GM12878 (cell line): ENCODE measurements around the gene PRKN. TPM values are rescaled to one million over a fixed set of nuclear protein-coding genes. Genes with fewer than 3 reads are reported as not detected.

Experiments used
- ATAC-seq: fragments of 200-7000 bp; cut with Tn5 transposase; 3 replicates; pipeline ENCODE4 v1.9.1; 2020; ENCODE audit warnings: mild to moderate bottlenecking, moderate library complexity
- BruUV-seq: library from RNA; stranded (reverse); fragments of 400-500 nt; replicated peaks from 2 replicates; lab custom pipeline; 2021; lab: Mats Ljungman, UMichigan
- CTCF ChIA-PET: fragments of 300-600 bp; sonication (Branson Sonifier 250); formaldehyde crosslinking; extraction: SDS; loops from one replicate; lab custom pipeline; 2021; ENCODE audit warnings: inconsistent platforms; lab: Yijun Ruan, JAX
- POLR2A ChIA-PET: fragments of 350-600 bp; formaldehyde crosslinking; extraction: SDS; loops from one replicate; lab custom pipeline; 2021; ENCODE audit warnings: inconsistent platforms; lab: Charles Lee
- RAD21 ChIA-PET: fragments of 300-600 bp; sonication (Branson Sonifier 250); formaldehyde crosslinking; loops from one replicate; lab custom pipeline; 2023; ENCODE audit warnings: antibody characterized with exemption; ENCODE audit not compliant: unreplicated experiment; lab: Charles Lee
- SMC1A ChIA-PET: fragments of 300-600 bp; sonication (Branson Sonifier 250); formaldehyde crosslinking; loops from one replicate; lab custom pipeline; 2023; ENCODE audit not compliant: unreplicated experiment, uncharacterized antibody; lab: Charles Lee
- DNase-seq: peaks from one replicate; pipeline ENCODE4 v3.0.0-alpha.2; 2011; ENCODE audit warnings: low read depth, low spot score
- FAIRE-seq: peaks from 3 replicates; lab custom pipeline; 2011; peaks lifted over from hg19 to GRCh38; lab: Jason Lieb, UNC
- H2AFZ ChIP-seq: 2 replicates; pipeline ENCODE4 v1.6.0; 2011; ENCODE audit warnings: low read depth, low read length, control low read depth; ENCODE audit not compliant: control insufficient read depth
- H3K27ac ChIP-seq: 2 replicates; pipeline ENCODE4 v1.5.1; 2011; ENCODE audit warnings: control low read depth; ENCODE audit not compliant: control insufficient read depth, insufficient read depth
- H3K27me3 ChIP-seq, 2 experiments: replicated peaks in 1 of 2; 2 replicates each; pipeline versions ENCODE4 v1.6.0 to v1.6.1; 2011; ENCODE audit warnings: low read length in 1 of 2; ENCODE audit not compliant: control insufficient read depth in 2 of 2, insufficient read depth in 2 of 2
- H3K36me3 ChIP-seq, 2 experiments: 2 replicates each; pipeline ENCODE4 v1.5.1; 2011; ENCODE audit warnings: low read length in 1 of 2; ENCODE audit not compliant: control insufficient read depth in 2 of 2, insufficient read depth in 2 of 2
- H3K4me1 ChIP-seq: 2 replicates; pipeline ENCODE4 v1.6.1; 2011; ENCODE audit warnings: mild to moderate bottlenecking, low read length, moderate library complexity, mixed read lengths; ENCODE audit not compliant: control insufficient read depth, insufficient read depth
- H3K4me2 ChIP-seq: 2 replicates; pipeline ENCODE4 v1.6.0; 2011; ENCODE audit warnings: control low read depth; ENCODE audit not compliant: control insufficient read depth, insufficient read depth
- H3K4me3 ChIP-seq: fragments of 200-600 bp; sonication (generic); 2 replicates; pipeline ENCODE4 v1.5.1; 2016
- H3K79me2 ChIP-seq: 2 replicates; pipeline ENCODE4 v1.6.0; 2011; ENCODE audit warnings: low read length; ENCODE audit not compliant: control insufficient read depth, insufficient read depth
- H3K9ac ChIP-seq: 2 replicates; pipeline ENCODE4 v1.8.0; 2011; ENCODE audit warnings: low read length, control low read depth, mixed read lengths; ENCODE audit not compliant: control insufficient read depth, insufficient read depth
- H3K9me3 ChIP-seq: replicated peaks from 3 replicates; pipeline ENCODE4 v1.5.1; 2011; ENCODE audit warnings: mild to moderate bottlenecking, low read length; ENCODE audit not compliant: control insufficient read depth, insufficient read depth
- H4K20me1 ChIP-seq: 2 replicates; pipeline ENCODE4 v1.6.0; 2011; ENCODE audit not compliant: control insufficient read depth, insufficient read depth
- CBX5 ChIP-seq: sonication (generic); IDR thresholded peaks from 2 replicates; pipeline ENCODE4 v1.6.1; 2016; ENCODE audit warnings: low read depth, moderate library complexity, mild to moderate bottlenecking, inconsistent platforms
- EP300 ChIP-seq, 2 experiments: fragments of 150-350 bp in 1 of 2; IDR thresholded peaks; 2 replicates each; pipeline ENCODE4 v1.6.1; 2011 to 2012; ENCODE audit warnings: low read depth in 2 of 2, low read length in 2 of 2, borderline replicate concordance in 1 of 2, improper control_type of control experiment in 1 of 2, inconsistent platforms in 1 of 2; ENCODE audit not compliant: control insufficient read depth in 1 of 2
- ESRRA ChIP-seq: IDR thresholded peaks from 2 replicates; pipeline ENCODE4 v1.6.1; 2012; ENCODE audit warnings: mild to moderate bottlenecking, low read length, improper control_type of control experiment
- EZH2 ChIP-seq: IDR thresholded peaks from 2 replicates; pipeline ENCODE4 v1.6.1; 2012; ENCODE audit warnings: low read depth, mild to moderate bottlenecking, control low read depth, inconsistent platforms, low read length, borderline replicate concordance; ENCODE audit not compliant: control insufficient read depth
- JUND ChIP-seq: IDR thresholded peaks from 2 replicates; pipeline ENCODE4 v1.6.1; 2012; ENCODE audit warnings: low read depth, mild to moderate bottlenecking, low read length, improper control_type of control experiment, moderate library complexity
- LARP7 ChIP-seq: fragments of 450-650 bp; IDR thresholded peaks from 2 replicates; pipeline ENCODE4 v1.6.1; 2017; ENCODE audit warnings: mild to moderate bottlenecking
- RB1 ChIP-seq: fragments of 450-650 bp; formaldehyde crosslinking; IDR thresholded peaks from 2 replicates; pipeline ENCODE4 v1.6.1; 2017; ENCODE audit warnings: mild to moderate bottlenecking, borderline replicate concordance
- RUNX3 ChIP-seq: IDR thresholded peaks from 2 replicates; pipeline ENCODE4 v1.6.1; 2012; ENCODE audit warnings: low read length, inconsistent platforms
- SMAD5 ChIP-seq: IDR thresholded peaks from 2 replicates; pipeline ENCODE4 v1.6.1; 2016; ENCODE audit warnings: antibody characterized with exemption, low read depth
- SPI1 ChIP-seq: IDR thresholded peaks from 2 replicates; pipeline ENCODE4 v1.6.1; 2011; ENCODE audit warnings: low read depth, mild to moderate bottlenecking, low read length, moderate library complexity, borderline replicate concordance; ENCODE audit not compliant: insufficient read depth
- SRF ChIP-seq, 2 experiments: IDR thresholded peaks; 2 replicates each; pipeline ENCODE4 v1.6.1; 2011; ENCODE audit warnings: low read depth in 2 of 2, low read length in 2 of 2, mild to moderate bottlenecking in 1 of 2, moderate library complexity in 1 of 2
- STAT1 ChIP-seq: fragments of 450-650 bp; conservative IDR thresholded peaks from 2 replicates; pipeline ENCODE4 v1.6.1; 2014; ENCODE audit warnings: antibody characterized with exemption, mild to moderate bottlenecking
- WRNIP1 ChIP-seq: IDR thresholded peaks from 2 replicates; pipeline ENCODE4 v1.6.1; 2011; ENCODE audit warnings: low read depth, low read length, improper control_type of control experiment, borderline replicate concordance
- ZNF207 ChIP-seq: fragments of 450-650 bp; IDR thresholded peaks from 2 replicates; pipeline ENCODE4 v1.6.1; 2014; ENCODE audit warnings: antibody characterized with exemption, mild to moderate bottlenecking, borderline replicate concordance
- ZNF384 ChIP-seq: IDR thresholded peaks from 2 replicates; pipeline ENCODE4 v1.6.1; 2012; ENCODE audit warnings: low read depth, mild to moderate bottlenecking, low read length, improper control_type of control experiment, borderline replicate concordance
- in situ Hi-C: fragments of 300-500 bp; cut with MboI; formaldehyde crosslinking; loops from 9 replicates; pipeline ENCODE4 v1.14.3; 2018; ENCODE audit warnings: mixed read lengths
- intact Hi-C: fragments of 100-400 bp; cut with micrococcal nuclease; formaldehyde crosslinking; loops from one replicate; pipeline ENCODE4 v1.14.2; 2022; ENCODE audit not compliant: unreplicated experiment
- polyA plus RNA-seq, 11 experiments: library from polyadenylated mRNA; depleted of rRNA in 4 of 11; unstranded in 6 of 11; stranded (reverse) in 5 of 11; fragments of >200 nt; fragmentation: Nextera tagmentation in 4 of 11; fragmentation: Illumina TruSeq in 1 of 11; extraction: Ambion mirVana in 4 of 11; extraction: Trizol in 1 of 11; gene quantifications; 1 replicate in 1 of 11; 2 replicates in 10 of 11; pipeline versions ENCODE4 v1.2.1 to v1.2.3, GENCODE V29; 2011 to 2016; ENCODE audit warnings: inconsistent platforms in 2 of 11, missing spikeins in 2 of 11, low read depth in 1 of 11
- total RNA-seq, 4 experiments: library from RNA; depleted of rRNA in 3 of 4; stranded (reverse); fragments of >200 nt in 3 of 4; fragmentation: Illumina TruSeq in 1 of 4; extraction: Trizol in 1 of 4; gene quantifications; 2 replicates each; pipeline versions ENCODE4 v1.2.1 to v1.2.3, GENCODE V29; 2013 to 2021
- TF ChIP-seq, protein P1 (sequence below): IDR thresholded peaks from 2 replicates; pipeline ENCODE4 v1.6.1; 2011; ENCODE audit warnings: low read depth, mild to moderate bottlenecking, low read length, moderate library complexity, borderline replicate concordance; ENCODE audit errors: extremely low read depth
- TF ChIP-seq, protein P2 (sequence below): IDR thresholded peaks from 2 replicates; pipeline ENCODE4 v1.6.1; 2012; ENCODE audit warnings: improper control_type of control experiment, low read depth, low read length; ENCODE audit not compliant: insufficient replicate concordance
- TF ChIP-seq, protein P3 (sequence below): fragments of 450-650 bp; IDR thresholded peaks from 2 replicates; pipeline ENCODE4 v1.6.1; 2017; ENCODE audit warnings: mild to moderate bottlenecking, low read depth, inconsistent platforms; ENCODE audit not compliant: poor library complexity, severe bottlenecking

PRKN gene
- total and polyA plus RNA-seq, 10 of the 15 experiments (the other 5 are each of a cell fraction or from before 2014, with no cell fraction given): 0.06 to 0.09 TPM; not detected in 8

GRCh38 chr6:161554883-161555282 lies 1172.7 kb downstream of the PRKN start:
- in situ Hi-C loops: no loop called here
- Histone ChIP-seq H3K27ac (no peak overlapping the region), H3K79me2 (no peaks in the 10 kb centered on the region), H3K27me3 (no peaks in the 10 kb centered on the region), H4K20me1 (no peaks in the 10 kb centered on the region), H3K4me1 (no peaks in the 10 kb centered on the region), H3K4me2 (no peak overlapping the region), H2AFZ (no peak overlapping the region), H3K9ac (no peak overlapping the region), H3K4me3 (no peak overlapping the region), H3K36me3 (no peaks in the 10 kb centered on the region), H3K9me3 (no peaks in the 10 kb centered on the region)
- no peak for DNase-seq
- ChIA-PET RAD21 (no interaction called here), CTCF (no interaction called here), POLR2A (no interaction called here), SMC1A (no interaction called here)
- no TSS peak for BruUV-seq
- intact Hi-C loops: no loop called here
- TF ChIP-seq RUNX3 (no peak), STAT1 (no peak), SMAD5 (no peak), ZNF207 (no peak), LARP7 (no peak), SRF (IDR thresholded peaks at IDR 0.05; ENCODE audit: low read depth in 2 of 2, low read length in 2 of 2) (no peak), EZH2 (no peak), CBX5 (no peak), ZNF384 (no peak), ESRRA (no peak), SPI1 (no peak), JUND (no peak), WRNIP1 (no peak), RB1 (no peak), EP300 (IDR thresholded peaks at IDR 0.05; ENCODE audit: borderline replicate concordance in 1 of 2, control insufficient read depth in 1 of 2, low read depth in 2 of 2, low read length in 2 of 2) (no peak)
- TF ChIP-seq, protein P1, sequence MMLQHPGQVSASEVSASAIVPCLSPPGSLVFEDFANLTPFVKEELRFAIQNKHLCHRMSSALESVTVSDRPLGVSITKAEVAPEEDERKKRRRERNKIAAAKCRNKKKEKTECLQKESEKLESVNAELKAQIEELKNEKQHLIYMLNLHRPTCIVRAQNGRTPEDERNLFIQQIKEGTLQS: no peak
- TF ChIP-seq, protein P2, sequence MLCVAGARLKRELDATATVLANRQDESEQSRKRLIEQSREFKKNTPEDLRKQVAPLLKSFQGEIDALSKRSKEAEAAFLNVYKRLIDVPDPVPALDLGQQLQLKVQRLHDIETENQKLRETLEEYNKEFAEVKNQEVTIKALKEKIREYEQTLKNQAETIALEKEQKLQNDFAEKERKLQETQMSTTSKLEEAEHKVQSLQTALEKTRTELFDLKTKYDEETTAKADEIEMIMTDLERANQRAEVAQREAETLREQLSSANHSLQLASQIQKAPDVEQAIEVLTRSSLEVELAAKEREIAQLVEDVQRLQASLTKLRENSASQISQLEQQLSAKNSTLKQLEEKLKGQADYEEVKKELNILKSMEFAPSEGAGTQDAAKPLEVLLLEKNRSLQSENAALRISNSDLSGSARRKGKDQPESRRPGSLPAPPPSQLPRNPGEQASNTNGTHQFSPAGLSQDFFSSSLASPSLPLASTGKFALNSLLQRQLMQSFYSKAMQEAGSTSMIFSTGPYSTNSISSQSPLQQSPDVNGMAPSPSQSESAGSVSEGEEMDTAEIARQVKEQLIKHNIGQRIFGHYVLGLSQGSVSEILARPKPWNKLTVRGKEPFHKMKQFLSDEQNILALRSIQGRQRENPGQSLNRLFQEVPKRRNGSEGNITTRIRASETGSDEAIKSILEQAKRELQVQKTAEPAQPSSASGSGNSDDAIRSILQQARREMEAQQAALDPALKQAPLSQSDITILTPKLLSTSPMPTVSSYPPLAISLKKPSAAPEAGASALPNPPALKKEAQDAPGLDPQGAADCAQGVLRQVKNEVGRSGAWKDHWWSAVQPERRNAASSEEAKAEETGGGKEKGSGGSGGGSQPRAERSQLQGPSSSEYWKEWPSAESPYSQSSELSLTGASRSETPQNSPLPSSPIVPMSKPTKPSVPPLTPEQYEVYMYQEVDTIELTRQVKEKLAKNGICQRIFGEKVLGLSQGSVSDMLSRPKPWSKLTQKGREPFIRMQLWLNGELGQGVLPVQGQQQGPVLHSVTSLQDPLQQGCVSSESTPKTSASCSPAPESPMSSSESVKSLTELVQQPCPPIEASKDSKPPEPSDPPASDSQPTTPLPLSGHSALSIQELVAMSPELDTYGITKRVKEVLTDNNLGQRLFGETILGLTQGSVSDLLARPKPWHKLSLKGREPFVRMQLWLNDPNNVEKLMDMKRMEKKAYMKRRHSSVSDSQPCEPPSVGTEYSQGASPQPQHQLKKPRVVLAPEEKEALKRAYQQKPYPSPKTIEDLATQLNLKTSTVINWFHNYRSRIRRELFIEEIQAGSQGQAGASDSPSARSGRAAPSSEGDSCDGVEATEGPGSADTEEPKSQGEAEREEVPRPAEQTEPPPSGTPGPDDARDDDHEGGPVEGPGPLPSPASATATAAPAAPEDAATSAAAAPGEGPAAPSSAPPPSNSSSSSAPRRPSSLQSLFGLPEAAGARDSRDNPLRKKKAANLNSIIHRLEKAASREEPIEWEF: no peak
- TF ChIP-seq, protein P3, sequence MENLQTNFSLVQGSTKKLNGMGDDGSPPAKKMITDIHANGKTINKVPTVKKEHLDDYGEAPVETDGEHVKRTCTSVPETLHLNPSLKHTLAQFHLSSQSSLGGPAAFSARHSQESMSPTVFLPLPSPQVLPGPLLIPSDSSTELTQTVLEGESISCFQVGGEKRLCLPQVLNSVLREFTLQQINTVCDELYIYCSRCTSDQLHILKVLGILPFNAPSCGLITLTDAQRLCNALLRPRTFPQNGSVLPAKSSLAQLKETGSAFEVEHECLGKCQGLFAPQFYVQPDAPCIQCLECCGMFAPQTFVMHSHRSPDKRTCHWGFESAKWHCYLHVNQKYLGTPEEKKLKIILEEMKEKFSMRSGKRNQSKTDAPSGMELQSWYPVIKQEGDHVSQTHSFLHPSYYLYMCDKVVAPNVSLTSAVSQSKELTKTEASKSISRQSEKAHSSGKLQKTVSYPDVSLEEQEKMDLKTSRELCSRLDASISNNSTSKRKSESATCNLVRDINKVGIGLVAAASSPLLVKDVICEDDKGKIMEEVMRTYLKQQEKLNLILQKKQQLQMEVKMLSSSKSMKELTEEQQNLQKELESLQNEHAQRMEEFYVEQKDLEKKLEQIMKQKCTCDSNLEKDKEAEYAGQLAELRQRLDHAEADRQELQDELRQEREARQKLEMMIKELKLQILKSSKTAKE: no peak
- no peak for FAIRE-seq
- no peak for ATAC-seq
